ENCODE data around the gene TOM1.
"Not testable (repeated sequence)": the region's sequence is repeated elsewhere in the genome, so short reads cannot be mapped to it uniquely, and the experiment has no call there.

The TOM1 gene

GRCh38 chr22:35375526-35375925, 75.8 kb downstream of the TOM1 start:
- no peak for DNase-seq

GRCh38 chr22:35376728-35377472, 77.2 kb downstream of the TOM1 start:
- peak in 2 of 5 experiments; percentile 12 to 75 for DNase-seq

GRCh38 chr22:35377735-35378134, 78.0 kb downstream of the TOM1 start:
- no peak for DNase-seq

GRCh38 chr22:35378621-35379020, 78.9 kb downstream of the TOM1 start:
- no peak for DNase-seq

GRCh38 chr22:35379146-35379993, 79.7 kb downstream of the TOM1 start:
- DNase-seq, result no peak

- DNase-seq, result no peak
These were observed 80.3 kb downstream of the TOM1 start for GRCh38 chr22:35380013-35380412.

GRCh38 chr22:35380537-35381423, 81.1 kb downstream of the TOM1 start, which contains the start of gene HMOX1:
TSS of gene HMOX1 (plus strand) at chr22:35381096. CDS start at chr22:35381174, 78 bp downstream.
- DNase-seq, result peak in 4 of 5 experiments; percentile 19 to 77 (median 24)

- DNase-seq, result no peak
These were observed 81.8 kb downstream of the TOM1 start for GRCh38 chr22:35381424-35382009.

- DNase-seq, result no peak
These were observed 84.0 kb downstream of the TOM1 start for GRCh38 chr22:35383679-35384071.

- DNase-seq, result no peak
These were observed 84.8 kb downstream of the TOM1 start for GRCh38 chr22:35384527-35384926.

GRCh38 chr22:35384975-35385588, 85.4 kb downstream of the TOM1 start:
- no peak for DNase-seq

GRCh38 chr22:35386670-35387288, 87.1 kb downstream of the TOM1 start:
- no peak for DNase-seq

- no peak for DNase-seq
These were observed 91.2 kb downstream of the TOM1 start for GRCh38 chr22:35390933-35391332.

GRCh38 chr22:35392357-35392756, 92.7 kb downstream of the TOM1 start:
- DNase-seq, result no peak

GRCh38 chr22:35393116-35394010, 93.7 kb downstream of the TOM1 start:
- DNase-seq, result no peak

GRCh38 chr22:35394011-35394312, 94.3 kb downstream of the TOM1 start:
- no peak for DNase-seq

GRCh38 chr22:35394810-35395563, 95.3 kb downstream of the TOM1 start:
- no peak for DNase-seq

GRCh38 chr22:35396622-35397021, 96.9 kb downstream of the TOM1 start:
- not testable (repeated sequence) for DNase-seq

- DNase-seq, result no peak
These were observed 97.6 kb downstream of the TOM1 start for GRCh38 chr22:35397095-35397904.
